C4-2B (cell line): ENCODE data around the gene MRC2.

Experiments
- CTCF ChIP-seq: fragments of 450-650 bp; conservative IDR thresholded peaks from 2 replicates; pipeline ENCODE4 v1.5.1; 2017; ENCODE audit warnings: mild to moderate bottlenecking
- ZFX ChIP-seq: fragments of 450-650 bp; IDR thresholded peaks from 2 replicates; pipeline ENCODE4 v1.6.1; 2017

DNA sequence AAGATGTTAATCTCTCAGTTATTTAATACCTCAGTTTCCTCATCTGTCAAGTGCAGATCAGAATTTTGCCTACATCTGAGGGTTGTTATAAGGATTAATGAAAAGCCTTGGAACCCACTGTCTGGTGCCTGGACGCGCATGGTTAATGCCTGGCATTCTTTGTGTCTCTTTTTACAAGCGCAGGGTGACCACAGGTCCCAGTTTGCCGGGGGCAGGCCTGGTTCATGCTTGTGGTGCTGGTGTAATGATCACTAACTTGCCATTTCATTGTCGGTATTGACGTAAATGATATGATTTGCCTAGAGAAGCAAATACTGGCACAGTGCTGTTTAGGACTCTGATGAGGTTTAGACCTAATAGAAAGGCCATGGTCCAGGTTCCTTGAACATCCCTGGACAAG is 23.1 kb downstream of the MRC2 start:
- TF ChIP-seq CTCF (no peak), ZFX (no peak)
